Erythroblast (primary cell): ENCODE results near the gene TSC1.

Experiments used
- GATA1 ChIP-seq: IDR thresholded peaks from 2 replicates; pipeline ENCODE4 v1.6.1; 2011; ENCODE audit warnings: low read depth, mild to moderate bottlenecking, control low read depth, low read length, moderate library complexity
- POLR2A ChIP-seq: IDR thresholded peaks from 2 replicates; pipeline ENCODE4 v1.6.1; 2011; ENCODE audit warnings: mild to moderate bottlenecking, low read length

DNA sequence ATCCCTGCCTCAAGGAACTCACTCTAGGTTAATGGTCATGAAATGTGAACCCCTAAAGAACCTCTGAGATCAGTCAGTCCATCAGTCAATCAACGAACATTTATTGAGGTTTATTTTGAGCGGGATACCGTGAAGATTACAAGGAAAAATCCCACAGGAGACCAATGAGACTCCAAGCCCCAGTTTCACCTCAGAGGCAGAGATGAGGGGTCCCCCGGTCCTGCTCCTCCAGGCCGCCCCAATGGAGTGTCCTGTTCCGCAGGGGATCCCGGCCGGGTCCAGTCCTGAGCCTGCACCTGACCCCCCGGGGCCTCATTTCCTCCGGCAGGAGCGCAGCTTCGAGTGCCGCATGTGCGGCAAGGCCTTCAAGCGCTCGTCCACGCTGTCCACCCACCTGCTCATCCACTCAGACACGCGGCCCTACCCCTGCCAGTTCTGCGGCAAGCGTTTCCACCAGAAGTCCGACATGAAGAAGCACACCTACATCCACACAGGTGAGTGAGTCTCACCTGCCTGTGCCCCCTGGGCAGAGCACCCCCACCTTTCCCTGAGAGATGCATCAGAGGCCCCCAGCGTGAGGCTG, 45.1 kb upstream of the TSC1 start:
- TF ChIP-seq POLR2A, result no peak
- TF ChIP-seq GATA1, result no peak
